GM12864 (cell line): Measurements from ENCODE around the gene CLEC14A.

Experiments used
- DNase-seq: peaks from one replicate; pipeline ENCODE4 v3.0.0-alpha.2; 2011; ENCODE audit warnings: low read depth
- H3K4me3 ChIP-seq: 2 replicates; pipeline ENCODE4 v1.5.1; 2011; ENCODE audit warnings: mild to moderate bottlenecking, low read depth, low read length, control low read depth
- TF ChIP-seq, protein P1 (sequence below): IDR thresholded peaks from 2 replicates; pipeline ENCODE4 v1.5.1; 2011; ENCODE audit warnings: low read depth, mild to moderate bottlenecking, moderate library complexity, low read length, control low read depth, inconsistent platforms; ENCODE audit errors: missing control alignments

Gene CLEC14A

DNA sequence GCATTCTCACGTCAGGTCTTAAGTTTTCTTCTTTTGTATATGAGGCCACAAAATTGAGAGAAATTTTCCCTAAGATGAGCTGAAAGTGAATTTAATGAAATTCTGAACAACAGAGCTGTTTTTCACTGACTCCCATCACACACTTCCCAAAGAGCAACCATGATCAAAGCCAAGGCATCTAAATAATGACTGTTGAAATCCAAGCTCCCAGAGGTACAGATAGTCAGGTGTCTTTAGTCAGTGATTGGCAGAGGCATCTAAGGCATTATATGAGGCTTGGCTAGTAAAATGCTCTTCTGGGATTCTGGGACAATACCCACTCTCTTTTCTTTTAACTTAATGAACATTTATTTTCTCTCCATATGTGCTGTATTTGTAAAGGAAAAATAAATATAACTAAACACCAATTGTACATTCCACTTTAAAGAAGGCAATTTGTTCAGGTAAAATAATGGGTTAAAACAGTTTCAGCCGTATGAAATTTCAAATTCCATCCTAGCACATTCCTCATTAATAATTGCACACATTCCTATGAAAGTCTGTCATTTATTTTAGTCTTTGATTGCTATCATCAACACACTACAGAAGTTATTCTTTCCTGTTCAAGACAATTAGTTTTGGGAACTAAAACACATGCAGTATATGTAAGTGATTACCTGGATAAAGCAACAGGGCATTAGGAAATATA lies 49.1 kb downstream of the CLEC14A start:
- TF ChIP-seq, protein P1, sequence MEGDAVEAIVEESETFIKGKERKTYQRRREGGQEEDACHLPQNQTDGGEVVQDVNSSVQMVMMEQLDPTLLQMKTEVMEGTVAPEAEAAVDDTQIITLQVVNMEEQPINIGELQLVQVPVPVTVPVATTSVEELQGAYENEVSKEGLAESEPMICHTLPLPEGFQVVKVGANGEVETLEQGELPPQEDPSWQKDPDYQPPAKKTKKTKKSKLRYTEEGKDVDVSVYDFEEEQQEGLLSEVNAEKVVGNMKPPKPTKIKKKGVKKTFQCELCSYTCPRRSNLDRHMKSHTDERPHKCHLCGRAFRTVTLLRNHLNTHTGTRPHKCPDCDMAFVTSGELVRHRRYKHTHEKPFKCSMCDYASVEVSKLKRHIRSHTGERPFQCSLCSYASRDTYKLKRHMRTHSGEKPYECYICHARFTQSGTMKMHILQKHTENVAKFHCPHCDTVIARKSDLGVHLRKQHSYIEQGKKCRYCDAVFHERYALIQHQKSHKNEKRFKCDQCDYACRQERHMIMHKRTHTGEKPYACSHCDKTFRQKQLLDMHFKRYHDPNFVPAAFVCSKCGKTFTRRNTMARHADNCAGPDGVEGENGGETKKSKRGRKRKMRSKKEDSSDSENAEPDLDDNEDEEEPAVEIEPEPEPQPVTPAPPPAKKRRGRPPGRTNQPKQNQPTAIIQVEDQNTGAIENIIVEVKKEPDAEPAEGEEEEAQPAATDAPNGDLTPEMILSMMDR = no peak
- no peak overlapping the region for H3K4me3 ChIP-seq
- DNase-seq = no peak

DNA sequence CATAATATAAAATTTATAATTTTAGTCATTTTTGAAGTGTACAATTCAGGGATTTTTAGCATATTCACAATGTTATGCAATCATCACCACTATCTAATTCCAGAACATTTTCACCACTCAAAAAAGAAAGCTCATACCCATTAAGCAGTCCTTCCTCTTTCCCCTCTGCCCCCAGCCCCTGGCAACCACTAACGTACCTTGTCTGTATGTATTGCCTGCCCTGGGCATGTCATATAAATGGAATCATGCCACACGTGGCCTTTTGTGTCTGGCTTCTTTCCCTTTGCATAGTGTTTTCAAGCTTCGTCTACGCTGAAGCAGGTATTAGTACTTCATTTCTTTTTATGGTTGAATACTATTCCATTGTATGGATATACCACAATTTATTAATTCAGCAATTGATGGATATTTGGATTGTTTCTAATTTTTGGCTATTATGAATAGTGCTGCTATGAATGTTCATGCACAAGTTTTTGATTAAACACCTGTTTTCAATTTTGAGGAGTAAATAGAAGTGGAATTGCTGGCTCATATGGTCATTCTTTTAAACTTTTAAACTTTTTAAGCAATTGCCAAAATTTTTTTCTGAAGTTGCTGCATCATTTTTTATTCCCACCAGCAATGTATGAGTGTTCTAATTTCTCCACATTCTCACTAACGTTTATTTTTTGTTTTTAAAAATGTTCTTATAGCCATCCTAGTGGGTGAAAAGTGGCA lies 49.8 kb downstream of the CLEC14A start:
- TF ChIP-seq, protein P1 = no peak
- DNase-seq = no peak
- no peak overlapping the region for H3K4me3 ChIP-seq

DNA sequence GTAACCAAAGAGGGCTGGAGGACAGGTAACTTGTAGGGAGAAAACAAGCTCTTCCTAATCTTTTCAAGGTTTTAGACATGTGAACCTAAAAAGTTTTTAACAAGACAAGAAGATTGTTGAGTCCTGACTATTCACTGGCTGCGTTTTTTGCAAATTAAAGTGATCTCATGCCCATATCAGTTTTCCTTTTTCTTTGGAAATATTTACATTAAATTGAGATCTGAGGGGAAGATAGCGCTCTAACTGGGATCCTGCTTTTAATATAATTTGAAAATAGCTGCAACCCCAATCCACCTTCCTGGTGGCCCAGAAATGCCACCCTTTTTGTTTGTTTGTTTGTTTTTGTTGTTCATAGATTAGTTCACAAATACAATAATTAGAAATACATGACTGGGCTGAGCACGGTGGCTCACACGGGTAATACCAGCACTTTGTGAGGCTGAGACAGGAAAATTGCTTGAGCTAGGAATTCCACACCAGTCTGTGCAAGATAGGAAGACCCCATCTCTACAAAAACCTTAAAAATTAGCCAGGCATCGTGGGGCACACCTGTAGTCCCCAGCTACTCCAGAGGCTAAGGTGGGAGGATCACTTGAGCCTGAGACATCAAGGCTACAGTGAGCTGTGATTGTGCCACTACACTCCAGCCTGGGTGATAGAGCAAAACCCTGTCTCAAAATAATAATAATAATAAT lies 50.6 kb downstream of the CLEC14A start:
- TF ChIP-seq, protein P1 = no peak
- no peak overlapping the region for H3K4me3 ChIP-seq
- DNase-seq = no peak

DNA sequence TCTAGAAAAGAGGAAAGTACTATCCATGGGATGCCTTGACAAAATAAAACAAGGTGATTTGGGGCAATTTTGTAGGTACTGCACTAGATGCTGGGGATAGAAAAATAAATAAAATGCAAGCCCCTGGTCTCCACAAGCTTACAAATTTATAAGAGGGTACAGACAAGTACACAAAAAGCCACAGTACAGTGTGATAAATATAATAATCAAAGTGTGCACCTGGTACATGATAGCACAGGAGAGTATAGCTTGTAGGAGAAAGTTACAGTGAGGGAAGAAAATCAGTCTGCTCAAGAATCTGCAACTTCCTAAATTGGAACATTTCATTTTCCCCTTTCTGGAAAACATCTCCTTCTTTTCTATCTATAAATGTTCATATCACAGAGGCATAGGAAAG lies 51.2 kb downstream of the CLEC14A start:
- no peak for DNase-seq
- H3K4me3 ChIP-seq = no peak overlapping the region
- TF ChIP-seq, protein P1 = no peak
